Posterior vena cava (tissue), 2 donors: Measurements from ENCODE around the gene TMEM9. TPM values are rescaled to one million over a fixed set of nuclear protein-coding genes. Genes with fewer than 3 reads are reported as not detected.

Source experiments
- DNase-seq: peaks from one replicate; pipeline ENCODE4 v3.0.0-alpha.2; 2020; ENCODE audit warnings: low spot score
- intact Hi-C, 2 donors: fragments of 100-400 bp; cut with DNase I; formaldehyde crosslinking; loops; one replicate each; pipeline versions ENCODE4 v1.14.1 to v1.14.2; 2022 to 2023
- total RNA-seq, 2 donors: library from RNA; stranded (reverse); fragmentation: NEBNext Ultra II Directional; extraction: Animal tissue kit (Norgen Biotek cat#: 25700); gene quantifications; one replicate each; pipeline ENCODE4 v1.2.1, GENCODE V29; 2021
- donor health status: DM: yes; HTN: yes; CAD: no.
- donor health status: DM: yes; HTN: yes; CAD: no.

TMEM9 gene
- total RNA-seq, 2 donors from 2014 or later: 35.5 to 54.9 TPM

GRCh38 chr1:201094832-201095231 is 59.4 kb downstream of the TMEM9 start:
- intact Hi-C loops: no loop called here
- no peak for DNase-seq

- DNase-seq: no peak
- intact Hi-C loops: no loop called here
Measured at GRCh38 chr1:201093962-201094361, 60.3 kb downstream of the TMEM9 start.

- DNase-seq: no peak
- intact Hi-C loops: no loop called here
Measured at GRCh38 chr1:201093561-201093960, 60.7 kb downstream of the TMEM9 start.

- DNase-seq: no peak
- intact Hi-C loops: no loop called here
Measured at GRCh38 chr1:201092738-201093137, 61.5 kb downstream of the TMEM9 start.

GRCh38 chr1:201091256-201091655 is 63.0 kb downstream of the TMEM9 start:
- intact Hi-C loops: no loop called here
- no peak for DNase-seq

GRCh38 chr1:201090541-201090940 is 63.7 kb downstream of the TMEM9 start:
- DNase-seq: no peak
- intact Hi-C loops: no loop called here

GRCh38 chr1:201089596-201089995 is 64.7 kb downstream of the TMEM9 start:
- intact Hi-C loops: no loop called here
- DNase-seq: no peak

- intact Hi-C loops: no loop called here
- no peak for DNase-seq
Measured at GRCh38 chr1:201088901-201089525, 65.3 kb downstream of the TMEM9 start.

GRCh38 chr1:201088395-201088794 is 65.9 kb downstream of the TMEM9 start:
- intact Hi-C loops: no loop called here
- DNase-seq: no peak

- no peak for DNase-seq
- intact Hi-C loops: no loop called here
Measured at GRCh38 chr1:201085902-201086735, 68.2 kb downstream of the TMEM9 start.

Other genes starting within 250 kb of the TMEM9 start
- gene KIF21B, start 130.8 kb downstream of the TMEM9 start, total RNA-seq: 1 to 10 TPM; 2.6 to 2.9 TPM
- gene CACNA1S, start 42.0 kb downstream of the TMEM9 start, total RNA-seq: under 1 TPM; 0.05 to 0.14 TPM
- not detected for gene ASCL5, start 27.3 kb downstream of the TMEM9 start, total RNA-seq
- gene IGFN1, start 36.4 kb upstream of the TMEM9 start, total RNA-seq: 1 to 10 TPM in 1 of 2 donors, under 1 TPM in 1; 0.90 to 3.4 TPM
- gene PKP1, start 129.0 kb upstream of the TMEM9 start, total RNA-seq: 1 to 10 TPM in 1 of 2 donors, under 1 TPM in 1; 0.83 to 2.8 TPM
- not detected for gene TNNT2, start 223.2 kb upstream of the TMEM9 start, total RNA-seq
- under 1 TPM in 1 of 2 donors, not detected in 1; 0.29 TPM for gene LAD1, start 244.8 kb upstream of the TMEM9 start, total RNA-seq